NOMO-1 treated with dmso at 0.1 percent for 144 hours (cell line): ENCODE results near the gene CHST4.
"Not testable (repeated sequence)": the region's sequence is repeated elsewhere in the genome, so short reads cannot be mapped to it uniquely, and the experiment has no call there.

Experiments
- DNase-seq: peaks from one replicate; lab custom pipeline; 2025; ENCODE audit not compliant: unreplicated experiment; lab: John Stamatoyannopoulos, UW

Gene CHST4

DNA sequence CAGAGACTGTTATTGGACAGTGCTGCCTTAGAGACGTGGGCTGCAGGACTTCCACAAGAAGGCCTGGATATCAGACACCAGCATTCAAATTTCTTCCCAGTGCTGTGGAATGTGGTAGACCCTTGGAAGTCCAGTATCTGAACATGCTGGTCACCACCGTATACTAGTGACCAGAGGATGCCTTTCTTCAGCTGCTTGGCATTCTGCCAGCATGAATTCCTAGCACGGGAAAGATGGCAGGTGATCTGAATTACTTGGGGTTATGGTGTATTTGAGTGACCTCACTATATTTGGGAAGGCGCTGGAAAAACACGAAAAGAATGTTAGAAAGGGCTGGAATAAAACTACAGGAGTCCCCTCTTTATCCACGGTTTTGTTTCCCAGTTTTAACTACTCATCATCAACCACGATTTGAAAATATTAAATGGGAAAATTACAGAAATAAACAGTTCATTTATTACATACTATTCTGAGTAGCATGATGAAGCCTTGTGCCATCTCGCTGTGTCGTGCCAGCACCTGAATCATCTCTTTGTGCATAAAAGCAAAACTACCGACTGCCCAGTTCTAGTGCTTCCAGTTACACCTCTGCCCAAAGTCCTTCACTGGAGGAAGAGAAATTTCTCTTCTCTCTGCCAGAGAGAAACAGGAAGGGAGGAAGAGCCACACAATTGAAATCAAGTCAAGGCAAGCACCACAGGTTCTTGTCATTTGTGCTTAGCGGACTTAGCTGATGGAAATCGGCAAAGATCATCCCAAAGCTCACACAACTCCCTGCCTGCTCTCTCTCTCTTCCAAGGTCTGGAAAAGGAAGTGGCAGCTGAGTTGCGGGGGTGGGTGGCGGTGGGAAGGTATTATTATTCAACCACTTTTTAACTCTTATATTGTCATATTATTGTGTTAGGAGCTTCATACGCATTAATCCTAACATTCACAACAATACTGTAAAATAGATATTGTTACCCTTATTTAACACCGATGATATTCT lies 1.4 kb upstream of the CHST4 start:
- no peak for DNase-seq

- DNase-seq, result no peak
Observed at GRCh38 chr16:71528257-71528656, 2.0 kb downstream of the CHST4 start.

DNA sequence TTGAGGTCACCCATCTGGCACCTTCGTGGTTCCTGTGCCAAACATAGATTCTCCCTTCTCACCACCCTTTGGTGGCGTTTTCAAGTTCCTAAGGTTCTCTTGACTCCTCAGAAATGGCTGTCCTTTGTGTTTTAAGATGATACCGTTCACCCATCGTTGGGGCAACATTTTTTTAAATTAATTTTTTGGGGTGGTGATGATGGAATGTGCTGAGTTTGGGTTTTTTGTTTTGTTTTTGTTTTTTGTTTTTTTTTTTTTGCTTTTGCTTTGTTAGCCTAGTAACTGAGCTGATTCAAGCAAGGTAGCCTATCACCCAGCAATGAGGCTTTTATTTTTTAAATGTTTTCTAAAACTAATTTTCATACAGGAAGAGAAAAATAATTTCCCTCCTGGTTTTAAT lies 2.6 kb downstream of the CHST4 start:
- DNase-seq, result no peak

- no peak for DNase-seq
Observed at GRCh38 chr16:71532366-71532765, 6.1 kb downstream of the CHST4 start.

- DNase-seq, result no peak
Observed at GRCh38 chr16:71536752-71537499, 10.7 kb downstream of the CHST4 start.

DNA sequence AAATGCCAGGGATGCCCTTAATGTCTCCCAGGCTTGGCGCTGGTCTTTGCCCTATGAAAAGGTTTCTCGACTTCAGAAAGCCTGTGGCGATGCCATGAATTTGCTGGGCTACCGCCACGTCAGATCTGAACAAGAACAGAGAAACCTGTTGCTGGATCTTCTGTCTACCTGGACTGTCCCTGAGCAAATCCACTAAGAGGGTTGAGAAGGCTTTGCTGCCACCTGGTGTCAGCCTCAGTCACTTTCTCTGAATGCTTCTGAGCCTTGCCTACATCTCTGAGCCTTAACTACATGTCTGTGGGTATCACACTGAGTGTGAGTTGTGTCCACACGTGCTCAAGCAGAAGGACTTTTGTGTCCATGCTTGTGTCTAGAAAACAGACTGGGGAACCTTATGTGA lies 11.4 kb downstream of the CHST4 start:
- DNase-seq, result no peak

DNA sequence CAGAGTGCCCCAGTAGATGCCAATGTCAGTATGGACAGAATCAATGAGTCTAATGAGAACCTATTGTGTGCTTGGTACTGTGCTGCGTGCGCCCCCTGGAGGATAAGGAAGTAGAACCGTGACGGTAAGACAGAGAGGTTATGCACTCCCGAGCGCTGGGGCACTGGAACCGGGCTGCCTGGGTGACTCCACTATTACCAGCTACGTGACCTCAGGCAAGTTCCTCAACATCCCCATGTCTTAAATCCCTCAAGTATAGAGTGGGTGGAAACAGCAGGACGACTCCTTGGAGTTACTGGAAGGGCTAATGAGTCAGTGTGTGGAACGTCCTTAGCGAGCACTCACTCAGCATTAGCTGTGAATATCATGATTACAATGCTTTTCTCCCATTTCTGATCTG lies 16.2 kb downstream of the CHST4 start:
- no peak for DNase-seq

GRCh38 chr16:71547168-71547567 lies 20.9 kb downstream of the CHST4 start:
- no peak for DNase-seq

DNA sequence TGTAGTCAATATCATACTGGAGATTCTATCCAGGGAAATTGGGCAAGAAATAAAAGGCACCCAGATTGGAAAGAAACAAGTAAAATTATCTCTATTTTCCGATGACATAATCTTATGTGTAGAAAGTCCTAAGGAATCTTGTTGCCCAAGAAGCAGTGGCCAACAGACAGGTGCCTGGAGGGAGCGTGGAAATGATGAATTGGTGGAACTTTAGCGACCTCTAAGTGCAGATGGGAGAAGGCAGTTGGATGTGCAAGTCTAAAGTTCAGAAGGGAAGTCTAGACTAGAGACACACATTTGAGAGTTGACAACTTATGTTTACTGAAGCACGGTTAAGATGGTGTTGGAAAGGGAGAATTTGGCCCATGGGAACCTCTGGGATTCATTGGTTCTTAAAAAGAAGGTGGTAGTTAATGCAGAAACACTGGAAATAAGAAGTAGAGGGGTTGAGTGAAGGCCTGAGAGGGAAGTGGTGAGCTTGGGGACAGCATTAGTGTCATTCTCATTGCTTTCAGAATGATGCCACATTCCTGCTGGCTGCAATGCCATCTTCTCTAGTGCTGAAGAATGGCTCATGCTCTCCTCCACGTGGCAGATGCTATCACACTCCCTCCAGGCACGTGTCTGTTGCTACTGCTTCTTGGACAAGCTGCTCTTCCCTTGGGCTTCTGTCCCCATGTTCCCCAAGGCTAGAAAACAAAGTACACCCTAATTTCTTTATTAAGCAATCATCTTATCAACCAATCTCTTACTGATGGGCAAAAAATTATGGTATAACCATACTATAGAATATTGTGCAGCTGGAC lies 26.7 kb downstream of the CHST4 start:
- DNase-seq, result no peak

DNA sequence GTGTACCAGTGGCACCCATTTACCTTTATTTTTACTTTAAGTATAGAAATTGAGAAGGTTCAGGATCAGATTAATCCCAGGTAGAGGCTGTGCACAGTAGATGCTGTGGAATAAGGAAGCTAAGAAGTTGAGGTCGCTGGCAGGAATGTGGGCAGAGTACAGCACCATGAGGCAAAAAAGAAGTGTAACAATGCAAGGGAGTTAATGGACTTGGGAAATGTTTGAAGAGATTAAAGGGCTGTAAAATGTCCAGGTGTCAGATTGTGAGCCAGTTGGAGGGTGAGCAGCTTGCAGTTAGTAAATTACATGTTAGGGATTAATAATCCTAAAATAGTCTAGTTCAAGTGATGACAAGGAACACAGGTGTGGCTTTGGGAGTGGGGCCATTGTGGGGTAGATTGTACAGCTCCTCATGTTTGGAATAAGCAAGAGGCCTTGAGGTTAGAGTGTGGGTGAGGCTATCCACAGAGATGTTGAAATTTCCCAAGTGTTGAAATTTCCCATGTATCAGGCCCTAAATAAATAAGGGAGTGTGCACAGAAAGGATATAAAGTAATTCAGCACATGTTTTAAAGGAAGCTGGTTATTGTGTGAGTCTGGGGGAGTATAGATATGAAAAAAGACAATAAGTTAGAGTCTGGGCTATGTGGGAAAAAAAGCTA lies 29.1 kb downstream of the CHST4 start:
- no peak for DNase-seq

DNA sequence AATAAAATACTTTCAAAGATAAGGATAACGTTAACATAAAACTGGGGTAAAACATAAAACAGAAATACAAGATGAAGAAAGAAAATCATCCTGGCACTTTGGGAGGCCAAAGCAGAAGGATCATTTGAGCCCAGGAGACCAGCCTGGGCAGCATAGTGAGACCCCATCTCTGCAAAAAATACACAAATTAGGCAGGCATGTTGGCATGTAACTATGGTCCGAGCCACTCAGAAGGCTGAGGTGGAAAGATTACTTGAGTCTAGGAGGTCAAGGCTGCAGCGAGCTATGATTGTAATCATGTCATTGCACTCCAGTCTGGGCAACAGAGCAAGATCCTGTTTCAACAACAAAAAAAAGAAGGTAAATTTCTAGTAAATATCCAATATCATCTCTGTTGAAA lies 31.1 kb downstream of the CHST4 start:
- no peak for DNase-seq

DNA sequence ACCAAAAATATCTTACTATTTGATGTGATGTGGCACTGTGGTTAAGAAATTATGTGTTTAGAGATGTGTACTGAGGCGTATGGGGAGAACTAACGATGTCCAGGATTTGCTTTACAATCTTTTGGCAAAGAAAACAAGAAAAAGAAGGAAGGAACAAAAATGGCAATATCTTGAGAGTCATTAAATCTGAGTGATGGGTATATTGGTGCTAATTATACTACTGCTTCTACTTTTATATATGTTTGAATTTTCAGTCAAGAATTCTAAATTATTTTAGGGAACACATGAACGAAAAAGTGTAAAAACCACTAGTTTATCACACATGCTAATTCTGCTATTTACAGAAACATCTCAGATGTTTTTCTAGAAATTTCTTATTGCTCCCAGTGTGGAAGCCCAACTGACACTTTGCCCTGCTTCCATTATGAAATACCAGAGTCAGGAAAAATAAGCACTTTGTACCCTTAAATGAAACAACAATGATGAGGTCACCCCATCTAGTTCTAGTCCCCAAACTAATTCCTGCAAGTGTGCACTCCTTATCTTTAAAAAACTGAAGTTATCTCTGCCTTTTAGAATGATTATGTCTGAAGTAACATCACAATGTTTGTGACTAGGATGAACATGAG lies 31.8 kb downstream of the CHST4 start:
- no peak for DNase-seq

DNA sequence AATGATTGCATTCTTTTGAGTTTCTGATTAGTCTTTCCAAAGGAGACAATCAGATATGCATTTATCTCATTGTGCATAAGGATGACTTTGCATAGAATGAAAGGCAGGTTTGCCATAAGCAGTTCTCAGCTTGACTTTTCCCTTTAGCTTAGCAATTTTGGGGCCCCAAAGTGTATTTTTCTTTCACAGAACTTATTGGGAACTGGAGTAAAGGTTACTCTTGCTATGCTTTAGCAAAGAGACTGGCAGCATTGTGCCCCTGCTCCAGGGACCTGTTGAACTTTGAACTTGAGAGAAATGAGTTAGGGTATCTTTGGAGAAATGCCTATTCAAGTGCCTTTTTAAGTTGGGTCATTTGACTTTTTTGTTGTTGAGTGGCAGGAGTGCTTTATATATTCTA lies 33.6 kb downstream of the CHST4 start:
- DNase-seq, result no peak

- not testable (repeated sequence) for DNase-seq
Observed at GRCh38 chr16:71561886-71562285, 35.7 kb downstream of the CHST4 start.

DNA sequence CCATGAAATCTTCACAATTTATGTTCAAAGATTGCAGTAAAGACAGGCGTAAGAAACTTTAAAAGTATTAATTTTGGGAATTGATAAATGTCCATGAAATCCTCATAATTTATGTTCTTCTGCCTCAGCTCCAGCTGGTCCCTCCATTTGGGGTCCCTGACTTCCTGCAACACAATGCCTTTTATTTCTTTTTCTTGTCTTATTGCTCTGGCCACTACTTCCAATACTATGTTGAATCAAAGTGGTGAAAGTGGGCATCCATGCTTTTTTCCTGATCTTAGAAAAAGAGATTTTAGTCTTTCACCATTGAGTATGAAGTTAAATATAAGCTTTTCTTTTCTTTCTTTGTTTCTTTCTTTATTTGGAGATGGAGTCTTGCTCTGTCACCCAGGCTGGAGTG lies 36.3 kb downstream of the CHST4 start:
- DNase-seq, result no peak

GRCh38 chr16:71564335-71564967 lies 38.2 kb downstream of the CHST4 start:
- peak; percentile 95 for DNase-seq

DNA sequence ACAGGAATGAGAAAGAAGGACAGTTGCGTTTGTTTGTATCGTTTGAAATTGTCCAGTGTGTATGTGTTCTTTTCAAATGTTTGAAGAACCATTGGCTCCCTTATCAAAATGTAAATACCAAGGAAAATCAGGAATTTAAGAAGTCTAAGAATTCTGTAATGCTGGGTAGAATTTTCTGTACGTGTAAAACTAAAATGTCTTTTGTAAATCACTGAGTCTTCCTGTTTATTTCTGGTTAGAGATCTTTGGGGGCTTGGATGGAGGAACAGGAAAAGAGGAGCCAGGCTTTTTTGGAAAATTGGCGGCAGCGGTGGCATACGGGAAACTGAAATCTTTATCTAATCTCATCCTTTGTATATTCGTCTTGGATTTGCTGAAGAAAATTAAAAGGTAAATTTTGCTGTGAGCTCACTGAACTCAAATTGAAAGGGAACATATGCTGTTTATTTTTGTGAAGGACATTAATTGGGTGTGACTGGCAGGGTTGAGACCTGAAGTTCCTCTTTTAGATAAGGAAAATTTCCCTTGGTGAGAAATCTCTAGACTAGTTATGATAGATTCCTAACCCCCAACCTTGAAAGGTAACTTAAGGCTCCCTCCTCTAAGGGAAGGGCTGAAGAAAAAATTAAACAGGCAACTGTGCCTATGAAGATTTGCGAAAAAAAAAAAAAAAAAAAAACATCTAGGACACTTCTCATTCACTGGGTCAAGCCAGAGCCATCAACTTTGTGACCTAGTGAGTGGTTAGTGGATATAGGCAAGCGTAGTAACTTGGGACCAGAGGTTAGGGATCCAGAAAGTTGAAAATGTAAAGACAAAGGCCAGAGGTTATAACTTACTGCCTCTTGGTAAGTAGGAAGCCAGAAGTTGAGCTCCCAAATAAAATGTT lies 39.8 kb downstream of the CHST4 start:
- DNase-seq, result peak; percentile 20

DNA sequence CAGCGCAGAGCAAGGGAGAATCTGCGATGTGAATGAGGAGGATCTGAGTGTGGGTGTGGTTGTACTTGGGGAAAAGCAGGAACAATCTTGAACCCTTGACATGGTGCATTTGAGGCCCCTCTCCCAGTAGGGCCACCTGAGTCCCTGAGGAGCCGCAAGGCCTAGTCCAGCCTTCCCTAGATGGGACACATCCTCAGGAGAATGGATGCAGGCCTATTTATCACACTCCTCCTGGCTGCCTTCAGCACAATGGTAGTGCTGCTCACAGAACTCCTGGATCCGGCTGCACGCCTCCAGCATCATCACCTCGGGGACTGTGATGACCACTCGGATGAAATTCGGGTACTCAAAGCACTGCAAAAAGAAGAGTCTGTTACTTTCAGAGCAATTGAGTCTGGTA lies 41.7 kb downstream of the CHST4 start:
- DNase-seq, result no peak

- no peak for DNase-seq
Observed at GRCh38 chr16:71568551-71568950, 42.3 kb downstream of the CHST4 start.
